Measurements from ENCODE around the gene STAB1. TPM values are rescaled to one million over a fixed set of nuclear protein-coding genes. Genes with fewer than 3 reads are reported as not detected.

Gene STAB1
- polyA plus RNA-seq (ENCODE audit: insufficient read length in 12 of 12): 10 to 100 TPM in 11 of 12 donors, not detected in 1; 29.2 to 55.4 (median 39.2) TPM
- long read RNA-seq, donor 1, partial matches to known transcripts: 53 of 53 reads
- long read RNA-seq, donor 1, other reads (novel, unspliced or antisense): 0 of 53 reads
- long read RNA-seq, donor 2, partial matches to known transcripts: 0 of 2 reads
- long read RNA-seq, donor 2, other reads (novel, unspliced or antisense): 0 of 2 reads
- long read RNA-seq, donor 3, partial matches to known transcripts: 22 of 33 reads
- long read RNA-seq, donor 3, other reads (novel, unspliced or antisense): 11 of 33 reads
- long read RNA-seq, donor 4, partial matches to known transcripts: 0 of 1 reads
- long read RNA-seq, donor 4, other reads (novel, unspliced or antisense): 0 of 1 reads
- long read RNA-seq, donor 5, partial matches to known transcripts: 21 of 21 reads
- long read RNA-seq, donor 5, other reads (novel, unspliced or antisense): 0 of 21 reads
- long read RNA-seq, donor 6, partial matches to known transcripts: 19 of 33 reads
- long read RNA-seq, donor 6, other reads (novel, unspliced or antisense): 14 of 33 reads
- long read RNA-seq, donor 7, partial matches to known transcripts: 0 of 1 reads
- long read RNA-seq, donor 7, other reads (novel, unspliced or antisense): 0 of 1 reads
- long read RNA-seq, donor 8, partial matches to known transcripts: 25 of 26 reads
- long read RNA-seq, donor 8, other reads (novel, unspliced or antisense): 0 of 26 reads
- long read RNA-seq, donor 9, partial matches to known transcripts: 0 of 1 reads
- long read RNA-seq, donor 9, other reads (novel, unspliced or antisense): 0 of 1 reads
- long read RNA-seq, donor 10: 0 reads
- long read RNA-seq, donor 11, partial matches to known transcripts: 61 of 95 reads
- long read RNA-seq, donor 11, other reads (novel, unspliced or antisense): 33 of 95 reads

DNA sequence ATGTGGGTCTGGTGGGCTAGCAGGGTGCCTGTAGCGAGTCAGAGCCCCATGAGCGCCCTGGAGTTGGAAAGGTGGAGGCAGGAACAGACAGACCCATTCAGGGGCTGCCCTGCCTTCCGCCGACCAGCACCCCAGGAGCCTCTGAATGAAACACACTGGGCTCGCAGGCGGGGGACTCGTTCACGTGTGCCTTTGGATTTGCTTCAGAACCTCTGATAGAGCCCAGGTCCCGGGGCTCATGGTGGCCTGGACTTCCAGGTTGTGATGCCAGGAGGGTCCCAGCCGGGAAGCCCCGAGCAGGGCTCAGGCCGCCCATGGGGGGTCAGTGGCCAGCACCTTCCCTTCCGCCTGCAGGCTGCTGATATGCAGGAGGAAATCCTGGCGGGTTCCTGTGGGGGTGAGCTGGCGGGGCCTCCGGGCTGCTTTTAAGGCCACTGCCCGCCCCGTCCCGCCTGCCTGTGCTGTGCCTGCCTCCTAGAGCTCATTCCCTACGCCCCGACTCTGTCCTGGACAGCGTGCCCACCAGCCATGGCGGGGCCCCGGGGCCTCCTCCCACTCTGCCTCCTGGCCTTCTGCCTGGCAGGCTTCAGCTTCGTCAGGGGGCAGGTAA is at the start of gene STAB1:
Gene STAB1 (plus strand): TSS at position 453 of the 610 bp plus-strand sequence. CDS start 76 bp downstream, at position 529.
- no peak for DNase-seq

DNA sequence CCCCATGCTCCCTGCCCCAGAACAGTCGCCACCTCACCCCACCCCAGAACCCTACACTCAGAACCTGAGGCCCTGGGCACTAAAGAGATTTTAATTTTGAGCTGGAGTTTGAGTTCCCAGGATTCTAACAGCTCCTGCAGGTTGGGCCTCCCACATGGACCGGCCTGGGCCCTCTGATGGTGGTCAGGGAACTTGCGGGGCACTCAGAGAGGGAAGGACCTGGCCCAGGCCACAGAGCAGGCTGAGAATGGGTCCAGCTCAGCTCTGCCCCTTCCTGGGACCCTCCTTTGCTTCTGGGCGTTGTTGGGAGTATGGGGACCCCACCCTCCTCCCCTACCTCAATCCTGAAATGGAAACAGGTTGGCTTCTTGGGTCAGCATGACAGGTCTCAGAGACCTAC is 49.1 kb upstream of the STAB1 start:
- DNase-seq: no peak

GRCh38 chr3:52446631-52447511 is 48.3 kb upstream of the STAB1 start:
- DNase-seq: peak; percentile 64

GRCh38 chr3:52447512-52448355 is 47.4 kb upstream of the STAB1 start:
- DNase-seq: no peak

- DNase-seq: no peak
Observed at GRCh38 chr3:52450489-52451236, 44.5 kb upstream of the STAB1 start.

DNA sequence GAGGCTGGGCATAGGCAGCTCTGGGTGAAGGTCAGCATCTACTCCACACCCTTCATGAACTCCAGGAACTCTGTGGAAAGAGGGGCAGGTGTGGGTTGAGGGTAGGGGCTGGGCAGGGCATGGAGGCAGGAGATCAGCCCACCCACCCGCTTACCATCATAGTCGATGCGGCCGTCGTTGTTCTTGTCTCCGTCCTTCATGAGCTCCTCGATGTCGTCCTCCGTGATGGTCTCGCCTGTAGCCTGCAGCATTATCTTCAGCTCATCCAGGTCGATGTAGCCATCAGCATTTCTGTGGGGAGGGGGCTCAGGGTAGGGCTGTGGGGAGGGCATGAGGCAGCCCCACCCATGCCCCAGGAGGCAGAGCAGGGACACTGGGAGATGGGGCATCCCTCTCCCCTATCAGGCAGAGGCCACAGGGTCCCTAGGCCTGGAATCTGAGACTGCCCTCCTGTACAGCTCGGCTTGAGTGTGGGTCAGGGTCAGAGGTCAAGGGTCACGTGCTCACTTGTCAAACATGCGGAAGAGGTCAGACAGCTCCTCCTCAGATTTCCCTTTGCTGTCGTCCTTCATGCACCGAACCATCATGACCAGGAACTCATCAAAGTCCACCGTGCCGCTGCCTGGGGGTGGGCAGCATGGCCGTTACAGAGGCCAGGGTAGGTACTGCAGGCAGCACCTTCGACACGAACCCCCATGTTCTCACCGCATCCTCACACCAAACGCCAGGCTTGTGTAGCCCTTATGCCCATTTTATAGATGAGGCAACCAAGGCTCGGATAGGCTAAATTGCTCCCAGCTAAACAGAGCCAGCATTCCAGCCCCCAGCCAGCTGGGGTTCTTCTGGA is 43.7 kb upstream of the STAB1 start:
- no peak for DNase-seq

DNA sequence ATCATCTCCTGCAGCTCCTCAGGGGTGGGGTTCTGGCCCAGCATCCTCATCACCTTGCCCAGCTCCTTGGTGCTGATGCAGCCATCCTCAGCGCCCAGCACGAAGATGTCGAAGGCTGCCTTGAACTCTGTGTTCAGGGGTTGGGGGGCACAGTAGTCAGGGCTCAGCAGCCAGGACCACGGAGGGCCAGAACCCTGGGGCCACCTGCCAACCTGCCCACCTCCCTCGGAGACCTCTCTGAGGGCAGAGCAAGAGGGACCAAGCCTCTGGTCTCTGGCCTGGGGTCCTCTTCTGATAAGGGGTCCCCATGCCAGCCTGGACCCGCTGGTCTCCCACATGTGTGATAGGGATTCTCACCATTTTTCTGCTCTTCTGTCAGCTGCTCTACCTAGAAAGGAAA is 43.0 kb upstream of the STAB1 start:
- DNase-seq: no peak

- DNase-seq: no peak
Observed at GRCh38 chr3:52452570-52453221, 42.4 kb upstream of the STAB1 start.

DNA sequence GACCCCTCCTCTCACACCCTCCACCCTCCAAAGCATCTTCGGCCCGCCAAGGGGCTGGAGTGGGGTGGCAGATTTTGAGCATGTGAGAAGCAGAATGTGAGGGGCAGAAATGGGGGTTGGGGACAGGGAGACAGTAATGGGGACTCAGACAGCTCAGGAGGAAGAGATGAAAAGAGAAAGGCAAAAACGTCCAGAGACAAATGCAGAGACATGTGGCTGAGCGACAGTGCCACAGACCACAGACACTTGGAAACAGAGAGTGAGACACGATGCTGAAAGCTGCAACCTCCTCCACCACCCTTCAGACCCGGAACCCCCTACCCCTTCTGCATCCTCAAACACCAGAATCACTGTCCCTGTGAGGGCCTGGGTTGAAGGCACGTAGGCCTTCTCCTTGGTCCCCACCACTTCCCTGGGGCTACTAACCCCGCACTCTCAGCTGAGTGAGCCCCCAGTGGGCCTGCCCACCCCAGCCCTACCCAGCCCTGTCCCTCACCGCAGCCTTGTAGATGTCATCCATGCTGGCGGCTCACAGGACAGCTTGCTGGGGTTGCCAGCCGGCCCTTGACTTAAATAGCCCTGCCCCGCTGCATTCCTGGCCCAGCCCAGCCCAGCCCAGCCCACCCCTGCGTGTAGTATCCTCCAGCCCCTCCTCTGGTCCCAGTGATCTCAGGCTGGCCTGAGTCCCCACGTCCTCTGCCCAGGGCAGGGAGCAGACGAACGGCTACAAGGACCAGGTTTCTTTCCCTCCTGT is 41.5 kb upstream of the STAB1 start, which contains the start of gene TNNC1:
Gene TNNC1 (minus strand): TSS at position 546 of the 754 bp plus-strand sequence. CDS start 26 bp downstream, at position 520.
- no peak for DNase-seq

GRCh38 chr3:52454250-52454937 is 40.7 kb upstream of the STAB1 start:
- no peak for DNase-seq

- DNase-seq: no peak
Observed at GRCh38 chr3:52454938-52455282, 40.2 kb upstream of the STAB1 start.

DNA sequence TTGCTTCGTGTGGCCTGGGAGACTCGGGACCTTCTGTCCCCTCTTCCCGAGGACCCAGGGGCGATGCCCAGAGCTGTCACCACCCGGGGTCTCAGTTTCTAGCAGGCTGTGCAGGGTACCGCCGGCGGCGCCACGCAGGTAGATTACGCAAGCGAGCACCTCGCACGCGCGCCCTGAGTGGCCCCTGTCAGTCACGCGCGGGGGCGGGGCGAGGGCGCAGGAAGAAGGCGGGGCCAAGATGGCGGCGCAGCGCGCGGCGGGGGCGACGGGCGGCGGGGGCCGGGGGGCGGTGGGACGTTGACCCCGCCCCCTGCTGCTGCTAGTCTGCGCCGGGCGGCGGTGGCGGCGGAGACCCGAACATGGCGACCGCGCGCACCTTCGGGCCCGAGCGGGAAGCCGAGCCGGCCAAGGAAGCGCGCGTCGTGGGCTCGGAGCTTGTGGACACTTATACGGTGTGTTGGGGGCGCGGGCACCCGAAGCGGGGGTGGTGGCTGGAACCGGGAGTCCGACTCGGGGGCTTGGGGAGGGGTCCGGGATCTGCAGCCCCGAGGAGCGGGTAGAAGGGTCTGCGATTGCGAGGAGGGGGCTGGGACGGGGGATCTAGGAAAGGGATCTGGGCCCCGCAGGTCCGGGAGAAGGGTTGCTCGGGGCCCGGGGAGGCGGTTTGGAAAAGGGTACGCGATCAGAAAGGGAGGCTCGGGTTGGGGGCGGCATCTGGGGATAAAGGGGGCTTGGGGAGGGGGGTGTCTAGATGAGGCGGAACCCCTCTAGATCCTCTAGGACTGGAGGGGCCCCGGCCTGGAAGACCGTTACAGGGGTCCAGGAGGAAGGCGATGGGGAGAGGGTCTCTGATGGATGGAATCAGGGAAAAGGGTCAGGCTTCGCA is 39.6 kb upstream of the STAB1 start, which contains the start of gene NISCH:
Gene NISCH (plus strand): TSS at position 322 of the 886 bp plus-strand sequence. CDS start 38 bp downstream, at position 360.
- peak; percentile 85 for DNase-seq

DNA sequence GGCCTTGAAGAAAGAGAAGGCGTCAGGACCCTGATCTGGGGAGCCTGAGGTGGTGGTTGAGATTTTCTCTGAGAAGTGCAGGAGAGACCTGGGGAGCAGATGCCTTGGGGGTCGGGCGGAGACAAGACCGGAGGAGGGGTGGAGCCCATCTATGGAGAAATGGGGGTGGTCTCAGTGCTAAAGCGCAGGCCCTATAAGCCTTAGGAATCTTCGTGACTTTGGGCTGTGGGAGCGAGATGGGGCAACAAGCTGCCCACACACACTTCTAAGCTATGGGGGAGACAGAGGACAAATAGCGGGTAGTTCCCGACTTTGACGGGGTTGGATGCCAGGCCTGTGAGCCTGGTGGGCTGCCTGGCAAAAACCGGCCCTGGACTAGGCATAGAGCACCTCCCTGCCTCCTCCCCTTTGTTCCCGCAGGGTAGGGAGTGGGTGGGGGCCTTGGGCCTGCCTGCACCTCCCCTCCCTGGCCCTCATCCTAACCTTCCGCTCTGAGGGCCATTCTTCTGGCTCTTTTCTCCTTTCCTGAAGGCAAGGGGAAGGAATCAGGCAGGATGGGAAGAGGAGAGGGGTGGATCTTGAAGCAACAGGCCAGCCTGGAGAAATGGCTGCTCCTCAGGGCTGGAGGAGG is 38.9 kb upstream of the STAB1 start:
- peak; percentile 75 for DNase-seq

GRCh38 chr3:52456800-52457183 is 38.3 kb upstream of the STAB1 start:
- no peak for DNase-seq
